Embryonic facial prominence (tissue), 1 donor: ENCODE results near the gene TRPV5.

Experiments
- DNase-seq: peaks from one replicate; pipeline ENCODE4 v3.0.0-alpha.2; 2016; ENCODE audit errors: extremely low spot score

TRPV5 gene

DNA sequence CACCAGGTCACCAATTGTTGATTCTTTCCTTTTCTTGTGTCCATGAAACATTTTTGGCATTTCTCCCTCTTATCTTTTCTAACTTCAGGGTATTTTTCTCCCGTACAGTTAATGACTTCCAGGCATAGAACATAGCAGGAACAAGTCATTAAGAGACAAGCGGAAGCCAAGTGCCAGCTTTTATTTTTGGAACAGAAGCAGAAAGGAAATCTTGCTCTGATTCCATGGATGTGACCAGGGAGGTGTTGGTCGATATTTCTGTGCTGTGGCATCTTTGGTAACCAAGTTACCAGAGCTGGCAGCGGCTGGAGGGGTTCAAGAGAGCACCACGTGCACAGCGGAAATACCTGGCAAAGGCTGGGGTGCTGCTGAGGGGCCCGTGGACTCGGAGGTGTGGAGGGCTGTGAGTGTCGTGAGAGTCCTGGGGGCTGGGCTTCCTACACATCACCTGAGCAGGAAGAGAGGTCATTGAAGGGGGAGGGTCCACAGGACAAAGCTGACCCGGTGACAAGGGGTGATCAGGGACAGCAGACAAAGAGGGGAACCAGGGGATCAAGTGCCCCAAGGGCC, 7.5 kb upstream of the TRPV5 start:
- DNase-seq, result no peak

DNA sequence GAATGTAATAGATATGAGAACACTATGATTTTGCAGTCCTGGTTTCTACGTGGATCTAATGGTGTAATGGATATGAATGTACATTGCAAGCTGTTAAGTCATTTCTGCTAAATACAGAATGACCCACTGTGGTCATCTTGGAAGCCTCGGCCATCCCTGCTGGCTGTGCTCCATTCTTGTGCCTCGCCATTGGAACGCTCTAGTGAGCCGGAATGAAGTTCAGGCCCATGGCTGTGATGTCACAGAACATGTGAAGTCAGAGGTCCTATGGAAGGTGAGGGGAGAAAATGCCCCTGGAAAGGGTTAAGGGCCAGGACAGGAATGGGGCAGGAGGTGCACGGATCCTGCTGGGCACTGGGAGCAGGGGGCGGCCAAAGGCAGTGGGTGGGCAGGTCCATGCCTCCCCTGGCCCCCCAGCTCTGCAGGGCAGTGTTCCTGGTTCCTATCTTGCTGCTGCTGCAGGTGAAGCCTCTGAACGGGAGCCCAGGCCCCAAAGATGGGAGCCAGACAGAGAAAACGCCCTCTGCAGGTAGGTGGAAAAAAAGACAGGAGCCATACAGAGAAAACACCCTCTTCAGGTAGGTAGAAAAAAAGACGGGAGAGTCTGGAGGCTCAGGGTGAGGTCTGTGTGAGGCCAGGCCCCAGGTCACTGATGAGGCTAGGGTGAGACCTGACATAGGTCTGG, 5.8 kb upstream of the TRPV5 start, which contains the start of gene LLCFC1:
LLCFC1 (plus strand) TSS at position 259 of the 685 bp plus-strand sequence; CDS start at position 397, 138 bp downstream.
- no peak for DNase-seq

DNA sequence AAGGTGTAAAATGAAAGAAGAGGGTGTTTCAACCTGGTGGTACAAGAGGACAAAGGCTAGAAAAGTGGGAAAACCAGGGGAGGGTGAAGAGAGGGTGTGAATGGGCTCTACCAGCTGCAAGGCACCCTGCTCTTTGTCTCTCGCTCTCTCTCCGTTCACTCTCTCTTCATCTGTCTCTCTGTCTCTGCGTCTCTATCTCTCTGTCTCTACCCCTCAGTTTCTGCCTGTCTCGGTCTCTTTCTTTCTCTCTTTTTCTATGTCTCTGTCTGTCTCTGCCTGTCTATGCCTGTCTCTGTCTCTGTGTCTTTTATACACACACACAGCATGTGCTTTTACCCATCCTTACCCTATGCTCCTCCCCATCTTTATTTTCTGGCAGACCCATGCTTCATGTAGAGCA, 5.1 kb upstream of the TRPV5 start:
- DNase-seq, result no peak

- DNase-seq, result no peak
Measured at GRCh38 chr7:142935941-142936565, 2.5 kb upstream of the TRPV5 start.

DNA sequence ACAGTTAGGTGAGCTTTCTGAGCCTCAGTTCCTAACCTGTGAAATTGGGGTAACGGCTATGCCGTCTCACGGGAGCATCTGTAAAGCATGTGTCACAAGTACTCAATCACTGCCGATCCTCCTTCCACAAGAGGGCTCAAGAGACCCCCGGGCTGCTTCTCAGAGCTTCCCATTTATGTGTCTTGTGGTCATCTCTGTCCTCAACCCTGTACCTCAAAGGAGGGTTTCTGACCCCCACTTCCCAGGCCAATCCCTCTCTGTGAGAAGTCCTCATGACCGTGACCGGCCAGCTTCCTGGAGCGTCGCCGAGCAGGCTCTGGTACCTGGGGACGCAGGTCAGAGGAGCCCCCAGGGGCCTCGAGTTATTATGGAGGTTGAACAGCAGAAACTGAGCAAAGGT, 510 bp upstream of the TRPV5 start:
- DNase-seq, result no peak

DNA sequence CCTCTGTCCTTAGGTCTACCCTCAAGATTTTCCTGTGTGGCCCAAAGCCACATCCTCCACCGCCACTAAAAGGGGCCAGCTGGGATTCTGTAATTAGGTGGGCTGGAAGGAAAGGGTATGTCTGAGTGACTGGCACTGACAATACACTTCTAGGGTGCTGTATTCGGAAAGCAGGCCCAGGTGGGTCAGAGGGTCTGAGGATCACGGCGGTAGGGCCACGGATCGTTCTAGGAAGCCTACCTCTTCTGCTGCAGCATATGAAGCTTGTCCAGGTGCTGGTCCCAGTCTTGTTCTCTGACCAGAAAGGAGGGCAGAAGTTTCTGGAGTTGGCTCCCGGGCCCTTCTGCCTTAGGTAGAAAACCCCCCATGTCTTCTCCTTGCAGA, 462 bp downstream of the TRPV5 start:
- DNase-seq, result no peak

- no peak for DNase-seq
Measured at GRCh38 chr7:142932386-142933091, 1.0 kb downstream of the TRPV5 start.

- DNase-seq, result no peak
Measured at GRCh38 chr7:142930126-142930730, 3.3 kb downstream of the TRPV5 start.

- DNase-seq, result no peak
Measured at GRCh38 chr7:142927949-142928348, 5.6 kb downstream of the TRPV5 start.

DNA sequence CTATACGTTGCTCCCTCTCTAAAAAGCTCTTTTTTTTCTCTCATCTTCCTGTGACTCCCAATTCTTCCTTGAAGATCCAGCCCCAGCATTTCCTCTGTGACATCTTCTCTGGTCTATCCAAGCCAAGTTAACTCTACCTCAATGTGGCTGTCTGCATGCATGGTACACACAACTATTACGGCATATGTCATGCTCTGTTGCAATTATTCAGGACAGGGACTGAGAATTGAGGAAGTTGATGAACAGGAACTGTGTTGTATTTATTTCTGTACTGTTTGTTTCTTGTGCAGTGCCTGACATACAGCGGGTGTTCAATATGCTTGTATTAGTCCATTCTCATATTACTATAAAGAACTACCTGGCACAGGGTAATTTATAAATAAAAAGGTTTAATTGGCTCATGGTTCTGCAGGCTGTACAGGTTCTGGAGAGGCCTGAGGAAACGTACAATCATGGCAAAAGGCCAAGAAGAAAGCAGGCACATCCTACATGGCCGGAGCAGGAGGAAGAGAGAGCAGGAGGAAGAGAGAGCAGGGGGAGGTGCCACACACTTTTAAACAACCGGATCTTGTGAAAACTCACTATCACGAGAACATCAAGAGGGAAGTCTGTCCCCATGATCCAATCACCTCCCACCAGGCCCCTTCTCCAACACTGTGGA, 6.3 kb downstream of the TRPV5 start:
- DNase-seq, result no peak

- no peak for DNase-seq
Measured at GRCh38 chr7:142925413-142925812, 8.1 kb downstream of the TRPV5 start.

DNA sequence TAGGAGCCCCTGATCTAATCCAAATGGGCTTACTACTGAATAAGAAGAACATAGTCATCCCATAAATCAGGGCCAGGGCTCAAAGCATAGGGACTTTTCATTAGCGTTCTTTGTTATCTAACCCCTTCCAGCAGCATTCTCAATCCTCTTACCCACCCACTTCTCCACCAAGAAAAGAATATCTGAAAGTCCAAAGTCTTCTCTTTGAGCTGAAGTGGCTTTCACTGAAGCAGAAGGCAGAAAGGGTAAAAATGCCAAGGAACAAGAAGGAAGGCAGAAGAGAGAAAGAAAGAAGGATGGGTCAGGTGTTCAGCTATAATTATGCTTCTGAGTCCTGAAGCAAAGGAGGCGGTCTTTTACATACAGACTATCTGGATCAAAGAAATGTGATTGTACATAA, 10.2 kb downstream of the TRPV5 start:
- no peak for DNase-seq

GRCh38 chr7:142919656-142920055, 13.9 kb downstream of the TRPV5 start:
- DNase-seq, result no peak

- DNase-seq, result no peak
Measured at GRCh38 chr7:142918901-142919300, 14.6 kb downstream of the TRPV5 start.

DNA sequence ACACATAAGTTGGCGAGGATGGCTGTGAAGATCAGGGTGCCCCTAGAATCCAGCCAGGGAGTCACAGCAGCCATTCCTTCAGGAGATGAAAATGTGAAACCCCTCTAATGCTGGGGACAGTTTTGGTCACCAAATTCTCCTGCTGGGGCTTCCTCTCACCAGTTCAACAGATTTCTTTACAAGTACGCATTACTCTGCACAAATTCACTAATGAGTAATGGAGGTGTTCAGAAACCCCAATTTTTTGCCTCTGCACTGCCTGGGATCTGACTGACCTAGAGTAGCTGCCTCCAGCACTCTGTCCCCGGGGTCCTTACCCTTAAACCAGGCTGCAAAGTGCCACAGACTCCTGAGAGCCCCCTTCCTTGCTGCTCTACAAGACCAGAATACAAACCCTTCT, 16.1 kb downstream of the TRPV5 start:
- DNase-seq, result no peak

- no peak for DNase-seq
Measured at GRCh38 chr7:142916508-142916907, 17.0 kb downstream of the TRPV5 start.

GRCh38 chr7:142915315-142915714, 18.2 kb downstream of the TRPV5 start:
- DNase-seq, result no peak

- no peak for DNase-seq
Measured at GRCh38 chr7:142914121-142914520, 19.4 kb downstream of the TRPV5 start.

GRCh38 chr7:142913566-142913965, 20.0 kb downstream of the TRPV5 start:
- no peak for DNase-seq

- no peak for DNase-seq
Measured at GRCh38 chr7:142913051-142913450, 20.5 kb downstream of the TRPV5 start.

GRCh38 chr7:142910481-142910880, 23.1 kb downstream of the TRPV5 start:
- DNase-seq, result no peak

- no peak for DNase-seq
Measured at GRCh38 chr7:142910031-142910433, 23.5 kb downstream of the TRPV5 start.
